Measurements from ENCODE around the gene NPAT. TPM values are rescaled to one million over a fixed set of nuclear protein-coding genes. Genes with fewer than 3 reads are reported as not detected.

The NPAT gene
- total and polyA plus RNA-seq, 9 of the 15 experiments (the other 6 are each of a cell fraction or from before 2014, with no cell fraction given): 8.8 to 30.0 (median 22.1) TPM

DNA sequence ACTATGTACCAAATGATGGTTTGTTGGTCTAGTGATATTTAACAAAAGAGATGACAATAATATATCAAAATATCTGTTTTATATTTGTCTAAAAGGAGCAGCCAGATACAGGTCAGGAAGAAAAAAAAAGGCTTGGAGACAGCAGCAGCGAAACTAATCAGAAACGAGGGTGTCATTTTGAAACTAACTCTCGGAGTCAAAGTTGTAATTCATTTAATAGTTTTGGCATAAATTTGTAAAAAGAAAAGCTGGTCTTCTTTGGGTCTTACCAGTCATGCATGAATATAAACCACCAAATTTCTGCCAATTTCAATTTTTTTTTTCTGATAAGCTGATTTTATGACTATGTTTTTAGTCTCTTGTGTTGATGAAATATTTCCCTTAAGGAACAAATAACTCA, 25.5 kb downstream of the NPAT start (continued):
- TF ChIP-seq, protein P1, sequence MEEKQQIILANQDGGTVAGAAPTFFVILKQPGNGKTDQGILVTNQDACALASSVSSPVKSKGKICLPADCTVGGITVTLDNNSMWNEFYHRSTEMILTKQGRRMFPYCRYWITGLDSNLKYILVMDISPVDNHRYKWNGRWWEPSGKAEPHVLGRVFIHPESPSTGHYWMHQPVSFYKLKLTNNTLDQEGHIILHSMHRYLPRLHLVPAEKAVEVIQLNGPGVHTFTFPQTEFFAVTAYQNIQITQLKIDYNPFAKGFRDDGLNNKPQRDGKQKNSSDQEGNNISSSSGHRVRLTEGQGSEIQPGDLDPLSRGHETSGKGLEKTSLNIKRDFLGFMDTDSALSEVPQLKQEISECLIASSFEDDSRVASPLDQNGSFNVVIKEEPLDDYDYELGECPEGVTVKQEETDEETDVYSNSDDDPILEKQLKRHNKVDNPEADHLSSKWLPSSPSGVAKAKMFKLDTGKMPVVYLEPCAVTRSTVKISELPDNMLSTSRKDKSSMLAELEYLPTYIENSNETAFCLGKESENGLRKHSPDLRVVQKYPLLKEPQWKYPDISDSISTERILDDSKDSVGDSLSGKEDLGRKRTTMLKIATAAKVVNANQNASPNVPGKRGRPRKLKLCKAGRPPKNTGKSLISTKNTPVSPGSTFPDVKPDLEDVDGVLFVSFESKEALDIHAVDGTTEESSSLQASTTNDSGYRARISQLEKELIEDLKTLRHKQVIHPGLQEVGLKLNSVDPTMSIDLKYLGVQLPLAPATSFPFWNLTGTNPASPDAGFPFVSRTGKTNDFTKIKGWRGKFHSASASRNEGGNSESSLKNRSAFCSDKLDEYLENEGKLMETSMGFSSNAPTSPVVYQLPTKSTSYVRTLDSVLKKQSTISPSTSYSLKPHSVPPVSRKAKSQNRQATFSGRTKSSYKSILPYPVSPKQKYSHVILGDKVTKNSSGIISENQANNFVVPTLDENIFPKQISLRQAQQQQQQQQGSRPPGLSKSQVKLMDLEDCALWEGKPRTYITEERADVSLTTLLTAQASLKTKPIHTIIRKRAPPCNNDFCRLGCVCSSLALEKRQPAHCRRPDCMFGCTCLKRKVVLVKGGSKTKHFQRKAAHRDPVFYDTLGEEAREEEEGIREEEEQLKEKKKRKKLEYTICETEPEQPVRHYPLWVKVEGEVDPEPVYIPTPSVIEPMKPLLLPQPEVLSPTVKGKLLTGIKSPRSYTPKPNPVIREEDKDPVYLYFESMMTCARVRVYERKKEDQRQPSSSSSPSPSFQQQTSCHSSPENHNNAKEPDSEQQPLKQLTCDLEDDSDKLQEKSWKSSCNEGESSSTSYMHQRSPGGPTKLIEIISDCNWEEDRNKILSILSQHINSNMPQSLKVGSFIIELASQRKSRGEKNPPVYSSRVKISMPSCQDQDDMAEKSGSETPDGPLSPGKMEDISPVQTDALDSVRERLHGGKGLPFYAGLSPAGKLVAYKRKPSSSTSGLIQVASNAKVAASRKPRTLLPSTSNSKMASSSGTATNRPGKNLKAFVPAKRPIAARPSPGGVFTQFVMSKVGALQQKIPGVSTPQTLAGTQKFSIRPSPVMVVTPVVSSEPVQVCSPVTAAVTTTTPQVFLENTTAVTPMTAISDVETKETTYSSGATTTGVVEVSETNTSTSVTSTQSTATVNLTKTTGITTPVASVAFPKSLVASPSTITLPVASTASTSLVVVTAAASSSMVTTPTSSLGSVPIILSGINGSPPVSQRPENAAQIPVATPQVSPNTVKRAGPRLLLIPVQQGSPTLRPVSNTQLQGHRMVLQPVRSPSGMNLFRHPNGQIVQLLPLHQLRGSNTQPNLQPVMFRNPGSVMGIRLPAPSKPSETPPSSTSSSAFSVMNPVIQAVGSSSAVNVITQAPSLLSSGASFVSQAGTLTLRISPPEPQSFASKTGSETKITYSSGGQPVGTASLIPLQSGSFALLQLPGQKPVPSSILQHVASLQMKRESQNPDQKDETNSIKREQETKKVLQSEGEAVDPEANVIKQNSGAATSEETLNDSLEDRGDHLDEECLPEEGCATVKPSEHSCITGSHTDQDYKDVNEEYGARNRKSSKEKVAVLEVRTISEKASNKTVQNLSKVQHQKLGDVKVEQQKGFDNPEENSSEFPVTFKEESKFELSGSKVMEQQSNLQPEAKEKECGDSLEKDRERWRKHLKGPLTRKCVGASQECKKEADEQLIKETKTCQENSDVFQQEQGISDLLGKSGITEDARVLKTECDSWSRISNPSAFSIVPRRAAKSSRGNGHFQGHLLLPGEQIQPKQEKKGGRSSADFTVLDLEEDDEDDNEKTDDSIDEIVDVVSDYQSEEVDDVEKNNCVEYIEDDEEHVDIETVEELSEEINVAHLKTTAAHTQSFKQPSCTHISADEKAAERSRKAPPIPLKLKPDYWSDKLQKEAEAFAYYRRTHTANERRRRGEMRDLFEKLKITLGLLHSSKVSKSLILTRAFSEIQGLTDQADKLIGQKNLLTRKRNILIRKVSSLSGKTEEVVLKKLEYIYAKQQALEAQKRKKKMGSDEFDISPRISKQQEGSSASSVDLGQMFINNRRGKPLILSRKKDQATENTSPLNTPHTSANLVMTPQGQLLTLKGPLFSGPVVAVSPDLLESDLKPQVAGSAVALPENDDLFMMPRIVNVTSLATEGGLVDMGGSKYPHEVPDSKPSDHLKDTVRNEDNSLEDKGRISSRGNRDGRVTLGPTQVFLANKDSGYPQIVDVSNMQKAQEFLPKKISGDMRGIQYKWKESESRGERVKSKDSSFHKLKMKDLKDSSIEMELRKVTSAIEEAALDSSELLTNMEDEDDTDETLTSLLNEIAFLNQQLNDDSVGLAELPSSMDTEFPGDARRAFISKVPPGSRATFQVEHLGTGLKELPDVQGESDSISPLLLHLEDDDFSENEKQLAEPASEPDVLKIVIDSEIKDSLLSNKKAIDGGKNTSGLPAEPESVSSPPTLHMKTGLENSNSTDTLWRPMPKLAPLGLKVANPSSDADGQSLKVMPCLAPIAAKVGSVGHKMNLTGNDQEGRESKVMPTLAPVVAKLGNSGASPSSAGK (IDR thresholded peaks at IDR 0.05): no peak
- TF ChIP-seq CBFA2T3 (IDR thresholded peaks at IDR 0.05) (no peak), ZBTB1 (CRISPR knock-in tag; IDR thresholded peaks at IDR 0.05; ENCODE audit: borderline replicate concordance, low read depth) (no peak), RBM17 (IDR thresholded peaks at IDR 0.05; ENCODE audit: borderline replicate concordance, low read depth, low read length) (no peak), ZNF507 (tag; conservative IDR thresholded peaks at IDR 0.05) (no peak), PRPF4 (IDR thresholded peaks at IDR 0.05; ENCODE audit: insufficient read depth, low read depth, low read length, poor library complexity, severe bottlenecking) (no peak), FIP1L1 (IDR thresholded peaks at IDR 0.05; ENCODE audit: low read depth, low read length, poor library complexity, severe bottlenecking) (no peak), ADNP (tag; IDR thresholded peaks at IDR 0.05) (no peak), BCOR (IDR thresholded peaks at IDR 0.05) (no peak), CHD1 (IDR thresholded peaks at IDR 0.05; ENCODE audit: low read length) (no peak), ILF3 (IDR thresholded peaks at IDR 0.05; ENCODE audit: borderline replicate concordance) (no peak)

All from K562 (cell line).